Glutamatergic neuron (in vitro differentiated cells): ENCODE data around the gene STX1B. TPM values are rescaled to one million over a fixed set of nuclear protein-coding genes. Genes with fewer than 3 reads are reported as not detected.

Source experiments
- DNase-seq: peaks from one replicate; pipeline ENCODE4 v3.0.0; 2022
- H3K27ac Mint-ChIP-seq: one replicate; pipeline ENCODE4 v1.8.0; 2020; ENCODE audit warnings: mild to moderate bottlenecking, mixed read lengths, inconsistent platforms; ENCODE audit not compliant: unreplicated experiment
- H3K27me3 Mint-ChIP-seq: one replicate; pipeline ENCODE4 v1.8.0; 2020; ENCODE audit warnings: mild to moderate bottlenecking, moderate library complexity, mixed read lengths, inconsistent platforms; ENCODE audit not compliant: unreplicated experiment
- H3K36me3 Mint-ChIP-seq: one replicate; pipeline ENCODE4 v1.8.0; 2020; ENCODE audit warnings: mild to moderate bottlenecking, mixed read lengths, inconsistent platforms; ENCODE audit not compliant: unreplicated experiment
- H3K4me1 Mint-ChIP-seq: one replicate; pipeline ENCODE4 v1.8.0; 2020; ENCODE audit warnings: mild to moderate bottlenecking, low read depth, mixed read lengths, inconsistent platforms; ENCODE audit not compliant: unreplicated experiment
- H3K4me3 Mint-ChIP-seq: one replicate; pipeline ENCODE4 v1.8.0; 2020; ENCODE audit warnings: mild to moderate bottlenecking, mixed read lengths, inconsistent platforms; ENCODE audit not compliant: unreplicated experiment
- H3K9me3 Mint-ChIP-seq: one replicate; pipeline ENCODE4 v1.8.0; 2020; ENCODE audit warnings: mild to moderate bottlenecking, moderate library complexity, mixed read lengths, inconsistent platforms; ENCODE audit not compliant: unreplicated experiment
- total RNA-seq: library from RNA; stranded (reverse); fragmentation: NEBNext Ultra II Directional; extraction: Animal tissue kit (Norgen Biotek cat#: 25700); gene quantifications from one replicate; pipeline ENCODE4 v1.2.1, GENCODE V29; 2021; ENCODE audit not compliant: unreplicated experiment
- TF ChIP-seq, protein P1 (sequence below): fragments of 200-600 bp; sonication (generic); IDR thresholded peaks from one replicate; pipeline ENCODE4 v1.5.0; 2021; ENCODE audit not compliant: partially characterized antibody, unreplicated experiment

The STX1B gene
- total RNA-seq, 1 donor from 2014 or later, result 51.6 TPM

DNA sequence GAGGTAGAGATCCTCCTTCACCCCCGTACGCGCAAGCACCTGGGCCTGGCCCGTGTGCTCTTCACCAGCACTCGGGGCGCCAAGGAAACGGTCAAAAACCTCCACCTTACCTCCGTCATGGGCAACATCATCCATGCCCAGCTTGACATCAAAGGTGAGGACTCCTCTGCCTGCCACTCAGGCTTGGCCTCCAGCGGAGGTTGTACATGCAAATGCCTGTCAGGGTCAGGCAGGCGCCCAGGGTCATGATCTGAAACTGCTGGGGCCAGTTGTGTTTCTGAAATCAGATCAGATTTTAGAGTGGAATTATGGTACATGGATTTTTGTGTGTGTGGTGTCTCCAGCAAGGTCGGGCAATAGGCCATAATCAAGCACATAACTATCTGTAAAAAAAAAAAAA is 49.1 kb downstream of the STX1B start:
- DNase-seq, result no peak
- H3K27me3 Mint-ChIP-seq, result peaks cover 6% of the 10 kb centered on the region
- peaks cover 19% of the 10 kb centered on the region for H3K9me3 Mint-ChIP-seq
- no peak overlapping the region for H3K4me3 Mint-ChIP-seq
- peaks cover 6% of the 10 kb centered on the region for H3K4me1 Mint-ChIP-seq
- TF ChIP-seq, protein P1, sequence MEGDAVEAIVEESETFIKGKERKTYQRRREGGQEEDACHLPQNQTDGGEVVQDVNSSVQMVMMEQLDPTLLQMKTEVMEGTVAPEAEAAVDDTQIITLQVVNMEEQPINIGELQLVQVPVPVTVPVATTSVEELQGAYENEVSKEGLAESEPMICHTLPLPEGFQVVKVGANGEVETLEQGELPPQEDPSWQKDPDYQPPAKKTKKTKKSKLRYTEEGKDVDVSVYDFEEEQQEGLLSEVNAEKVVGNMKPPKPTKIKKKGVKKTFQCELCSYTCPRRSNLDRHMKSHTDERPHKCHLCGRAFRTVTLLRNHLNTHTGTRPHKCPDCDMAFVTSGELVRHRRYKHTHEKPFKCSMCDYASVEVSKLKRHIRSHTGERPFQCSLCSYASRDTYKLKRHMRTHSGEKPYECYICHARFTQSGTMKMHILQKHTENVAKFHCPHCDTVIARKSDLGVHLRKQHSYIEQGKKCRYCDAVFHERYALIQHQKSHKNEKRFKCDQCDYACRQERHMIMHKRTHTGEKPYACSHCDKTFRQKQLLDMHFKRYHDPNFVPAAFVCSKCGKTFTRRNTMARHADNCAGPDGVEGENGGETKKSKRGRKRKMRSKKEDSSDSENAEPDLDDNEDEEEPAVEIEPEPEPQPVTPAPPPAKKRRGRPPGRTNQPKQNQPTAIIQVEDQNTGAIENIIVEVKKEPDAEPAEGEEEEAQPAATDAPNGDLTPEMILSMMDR, result no peak
- H3K27ac Mint-ChIP-seq, result no peak overlapping the region
- peaks cover 11% of the 10 kb centered on the region for H3K36me3 Mint-ChIP-seq

DNA sequence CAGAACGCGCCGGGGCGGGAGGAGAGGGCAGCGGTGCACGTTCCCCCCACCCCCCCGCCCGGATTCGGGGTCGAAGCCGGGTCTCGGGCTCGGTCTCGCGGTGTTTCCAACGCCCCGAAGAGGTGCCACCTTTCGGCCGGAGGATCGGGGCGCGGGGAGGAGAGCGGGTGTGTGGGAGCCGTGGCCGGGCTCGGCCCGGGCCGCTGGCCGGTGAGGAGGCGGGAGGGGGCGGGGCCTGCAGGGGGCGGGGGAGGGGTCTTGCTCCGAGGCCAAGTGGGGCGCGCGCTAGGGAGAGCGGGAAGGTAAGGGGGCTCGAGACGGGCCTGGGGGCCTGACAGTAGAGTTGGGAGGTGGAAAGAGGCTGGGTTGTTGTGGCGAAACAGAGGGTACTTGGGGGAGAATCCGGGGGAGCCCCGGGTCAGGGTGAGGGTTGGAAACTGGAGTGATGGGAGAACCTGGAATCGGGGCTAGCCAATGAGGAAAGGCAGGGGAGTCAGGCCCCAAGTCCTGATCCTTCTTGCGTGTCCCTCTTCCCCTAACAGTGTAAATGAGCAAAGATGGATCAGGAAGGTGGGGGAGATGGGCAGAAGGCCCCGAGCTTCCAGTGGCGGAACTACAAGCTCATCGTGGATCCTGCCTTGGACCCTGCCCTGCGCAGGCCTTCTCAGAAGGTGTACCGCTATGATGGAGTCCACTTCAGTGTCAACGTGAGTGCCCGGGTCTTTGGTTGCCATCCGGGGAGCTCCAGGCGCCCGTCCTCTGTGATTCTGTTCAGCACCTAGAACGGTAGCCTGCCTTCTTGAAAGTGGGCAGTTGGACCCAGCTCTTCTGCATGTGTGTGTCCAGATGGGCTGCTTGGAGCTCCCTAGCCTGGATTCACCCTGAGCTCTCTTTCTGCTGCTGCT is 52.0 kb downstream of the STX1B start:
- Mint-ChIP-seq H3K36me3 (peaks cover 11% of the 10 kb centered on the region), H3K4me3 (peak overlapping the region; percentile 93), H3K27ac (peak overlapping the region; percentile 91)

DNA sequence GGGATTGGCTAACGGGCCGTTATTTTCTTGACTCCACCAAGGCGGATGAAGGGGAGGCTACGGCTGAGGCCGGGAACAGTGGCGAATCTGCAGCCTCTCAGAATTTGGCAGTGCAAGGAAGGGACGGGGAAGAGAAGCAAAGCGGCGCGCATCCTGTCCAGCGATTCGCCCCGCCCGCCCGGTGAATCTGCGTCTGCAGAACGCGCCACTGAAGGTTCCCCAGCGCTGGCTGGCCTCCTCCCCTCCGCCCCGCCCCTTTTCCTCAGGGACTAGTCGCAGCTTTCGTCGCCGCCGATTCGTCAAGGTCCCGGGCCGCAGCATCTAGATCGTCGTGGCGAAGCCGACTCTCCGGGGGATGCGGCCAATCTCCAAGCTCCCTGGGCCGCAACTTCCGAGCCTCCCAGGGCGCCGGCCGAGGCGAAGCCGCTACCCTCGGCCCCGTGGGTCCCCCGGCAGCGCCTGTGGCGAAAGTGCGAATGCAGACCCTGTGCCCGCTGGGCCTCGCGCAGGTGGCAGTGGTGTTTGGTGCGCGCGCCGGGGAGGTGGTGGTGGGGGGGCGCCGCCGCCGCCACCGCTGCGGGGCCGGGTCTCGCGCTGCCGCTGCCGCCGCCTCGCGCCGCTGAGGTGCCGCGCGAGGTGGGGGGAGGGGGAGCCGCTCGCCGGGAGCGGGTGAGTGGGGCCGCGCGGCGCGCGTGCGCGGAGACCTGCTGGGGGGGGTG is 52.8 kb downstream of the STX1B start, which contains the start of gene SETD1A:
Gene SETD1A, plus strand, starts transcription at position 299 of the 719 bp plus-strand sequence. CDS start 978 bp downstream, outside the sequence.
- H3K36me3 Mint-ChIP-seq, result peaks cover 11% of the 10 kb centered on the region
- TF ChIP-seq, protein P1, result no peak
- H3K27ac Mint-ChIP-seq, result peak within 1 kb of the TSS; percentile 97
- peaks cover 6% of the 10 kb centered on the region for H3K27me3 Mint-ChIP-seq
- DNase-seq, result peak; percentile 98
- H3K4me1 Mint-ChIP-seq, result peaks cover 6% of the 10 kb centered on the region
- H3K4me3 Mint-ChIP-seq, result peak within 1 kb of the TSS; percentile 93
- peaks cover 16% of the 10 kb centered on the region for H3K9me3 Mint-ChIP-seq

More for the DNA sequence above, 52.0 kb downstream of the STX1B start:
- Mint-ChIP-seq H3K4me1 (peaks cover 6% of the 10 kb centered on the region), H3K9me3 (peaks cover 17% of the 10 kb centered on the region), H3K27me3 (peaks cover 6% of the 10 kb centered on the region)
- peak; percentile 77 for DNase-seq
- TF ChIP-seq, protein P1, result no peak

DNA sequence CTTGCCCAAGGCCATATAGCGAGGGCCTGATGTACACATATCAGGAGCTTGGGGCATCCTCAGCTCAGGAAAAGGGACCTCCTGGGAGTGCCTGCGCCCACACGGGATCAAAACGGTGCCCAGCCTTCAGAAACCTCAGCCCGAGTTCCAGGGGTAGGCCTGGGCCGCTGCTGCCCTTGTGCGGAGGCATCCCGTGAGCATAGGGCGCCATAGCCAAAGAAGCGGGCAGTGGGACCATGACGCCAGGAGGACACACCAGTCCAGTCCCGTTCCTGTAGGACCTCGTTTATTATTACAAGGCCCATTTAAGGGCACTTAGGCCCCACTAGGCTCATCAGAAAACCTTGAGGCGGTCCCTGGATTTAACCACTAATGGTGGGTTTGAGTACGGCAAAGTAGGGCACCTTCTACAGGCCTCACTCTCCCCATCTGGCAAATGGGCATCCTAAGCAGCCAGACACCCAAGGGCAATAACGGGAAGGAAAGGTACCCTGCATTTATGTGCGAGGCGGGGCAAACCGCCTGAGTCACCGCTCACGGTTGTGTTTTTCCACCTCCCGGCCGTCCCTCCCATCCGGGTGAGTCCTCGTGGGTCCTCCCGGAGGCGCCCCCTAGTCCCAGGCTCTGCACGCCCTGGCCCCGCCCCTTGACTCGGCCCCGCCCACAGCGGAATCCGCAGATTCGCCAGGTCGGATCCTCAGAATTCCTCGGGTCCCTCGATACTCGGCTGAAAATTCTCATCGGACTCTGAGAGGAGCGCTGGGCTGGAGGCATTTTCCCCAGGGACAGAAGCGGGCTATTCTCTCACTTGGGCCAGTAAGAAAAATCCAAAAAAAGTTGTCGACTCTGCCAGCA is 53.6 kb downstream of the STX1B start:
- peaks cover 6% of the 10 kb centered on the region for H3K4me1 Mint-ChIP-seq
- peaks cover 17% of the 10 kb centered on the region for H3K9me3 Mint-ChIP-seq
- peak; percentile 91 for DNase-seq
- TF ChIP-seq, protein P1, result peak; percentile 20
- peaks cover 6% of the 10 kb centered on the region for H3K27me3 Mint-ChIP-seq
- peak overlapping the region; percentile 97 for H3K27ac Mint-ChIP-seq
- peak overlapping the region; percentile 92 for H3K4me3 Mint-ChIP-seq
- H3K36me3 Mint-ChIP-seq, result peaks cover 11% of the 10 kb centered on the region
